ENCODE measurements around the gene MRPS18A. TPM values are rescaled to one million over a fixed set of nuclear protein-coding genes. Genes with fewer than 3 reads are reported as not detected.

MRPS18A gene
- total RNA-seq, 1 experiment from 2014 or later = 125 TPM

GRCh38 chr6:43719511-43719910 is 31.9 kb upstream of the MRPS18A start:
- no peak for DNase-seq (ENCODE audit: low read depth)
- in situ Hi-C loops (cut with HindIII; ENCODE audit: low pct_unique_long_range_greater_than_20kb, low sequenced_read_pairs) = no loop called here

GRCh38 chr6:43718387-43719105 is 31.0 kb upstream of the MRPS18A start:
- in situ Hi-C loops (cut with HindIII; ENCODE audit: low pct_unique_long_range_greater_than_20kb, low sequenced_read_pairs) = no loop called here
- DNase-seq (ENCODE audit: low read depth) = no peak

GRCh38 chr6:43717822-43718221 is 30.2 kb upstream of the MRPS18A start:
- no peak for DNase-seq (ENCODE audit: low read depth)
- in situ Hi-C loops (cut with HindIII; ENCODE audit: low pct_unique_long_range_greater_than_20kb, low sequenced_read_pairs) = no loop called here

GRCh38 chr6:43717389-43717788 is 29.8 kb upstream of the MRPS18A start:
- in situ Hi-C loops (cut with HindIII; ENCODE audit: low pct_unique_long_range_greater_than_20kb, low sequenced_read_pairs) = no loop called here

GRCh38 chr6:43716099-43716498 is 28.5 kb upstream of the MRPS18A start:
- no peak for DNase-seq (ENCODE audit: low read depth)

More at GRCh38 chr6:43717389-43717788, 29.8 kb upstream of the MRPS18A start:
- no peak for DNase-seq (ENCODE audit: low read depth)

GRCh38 chr6:43715056-43715788 is 27.6 kb upstream of the MRPS18A start:
- DNase-seq (ENCODE audit: low read depth) = no peak
- in situ Hi-C loops (cut with HindIII; ENCODE audit: low pct_unique_long_range_greater_than_20kb, low sequenced_read_pairs) = no loop called here

More at GRCh38 chr6:43716099-43716498, 28.5 kb upstream of the MRPS18A start:
- in situ Hi-C loops (cut with HindIII; ENCODE audit: low pct_unique_long_range_greater_than_20kb, low sequenced_read_pairs) = no loop called here

GRCh38 chr6:43714311-43715055 is 26.9 kb upstream of the MRPS18A start:
- no peak for DNase-seq (ENCODE audit: low read depth)
- in situ Hi-C loops (cut with HindIII; ENCODE audit: low pct_unique_long_range_greater_than_20kb, low sequenced_read_pairs) = no loop called here

GRCh38 chr6:43713643-43714310 is 26.2 kb upstream of the MRPS18A start:
- in situ Hi-C loops (cut with HindIII; ENCODE audit: low pct_unique_long_range_greater_than_20kb, low sequenced_read_pairs) = no loop called here

GRCh38 chr6:43712579-43712978 is 25.0 kb upstream of the MRPS18A start:
- in situ Hi-C loops (cut with HindIII; ENCODE audit: low pct_unique_long_range_greater_than_20kb, low sequenced_read_pairs) = no loop called here
- no peak for DNase-seq (ENCODE audit: low read depth)

More at GRCh38 chr6:43713643-43714310, 26.2 kb upstream of the MRPS18A start:
- no peak for DNase-seq (ENCODE audit: low read depth)

GRCh38 chr6:43710576-43710975 is 23.0 kb upstream of the MRPS18A start:
- DNase-seq (ENCODE audit: low read depth) = no peak
- in situ Hi-C loops (cut with HindIII; ENCODE audit: low pct_unique_long_range_greater_than_20kb, low sequenced_read_pairs) = no loop called here

- DNase-seq (ENCODE audit: low read depth) = no peak
- in situ Hi-C loops (cut with HindIII; ENCODE audit: low pct_unique_long_range_greater_than_20kb, low sequenced_read_pairs) = no loop called here
Measured at GRCh38 chr6:43709654-43710303, 22.2 kb upstream of the MRPS18A start.

GRCh38 chr6:43708860-43709653 is 21.5 kb upstream of the MRPS18A start:
- DNase-seq (ENCODE audit: low read depth) = peak; percentile 6
- in situ Hi-C loops (cut with HindIII; ENCODE audit: low pct_unique_long_range_greater_than_20kb, low sequenced_read_pairs) = no loop called here

- in situ Hi-C loops (cut with HindIII; ENCODE audit: low pct_unique_long_range_greater_than_20kb, low sequenced_read_pairs) = no loop called here
Measured at GRCh38 chr6:43707767-43708166, 20.2 kb upstream of the MRPS18A start.

GRCh38 chr6:43707269-43707668 is 19.7 kb upstream of the MRPS18A start:
- in situ Hi-C loops (cut with HindIII; ENCODE audit: low pct_unique_long_range_greater_than_20kb, low sequenced_read_pairs) = no loop called here
- DNase-seq (ENCODE audit: low read depth) = no peak

More at GRCh38 chr6:43707767-43708166, 20.2 kb upstream of the MRPS18A start:
- no peak for DNase-seq (ENCODE audit: low read depth)

- in situ Hi-C loops (cut with HindIII; ENCODE audit: low pct_unique_long_range_greater_than_20kb, low sequenced_read_pairs) = no loop called here
Measured at GRCh38 chr6:43706788-43707187, 19.2 kb upstream of the MRPS18A start.

GRCh38 chr6:43705996-43706395 is 18.4 kb upstream of the MRPS18A start:
- DNase-seq (ENCODE audit: low read depth) = no peak
- in situ Hi-C loops (cut with HindIII; ENCODE audit: low pct_unique_long_range_greater_than_20kb, low sequenced_read_pairs) = no loop called here

More at GRCh38 chr6:43706788-43707187, 19.2 kb upstream of the MRPS18A start:
- no peak for DNase-seq (ENCODE audit: low read depth)
